Chondrocyte (in vitro differentiated cells): Measurements from ENCODE around the gene SLC27A1. TPM values are rescaled to one million over a fixed set of nuclear protein-coding genes. Genes with fewer than 3 reads are reported as not detected.
"Not testable (repeated sequence)": the region's sequence is repeated elsewhere in the genome, so short reads cannot be mapped to it uniquely, and the experiment has no call there.

Experiments used
- DNase-seq: peaks from one replicate; pipeline ENCODE4 v3.0.0; 2021; ENCODE audit warnings: mixed read lengths, low spot score
- H3K27ac Mint-ChIP-seq: one replicate; pipeline ENCODE4 v1.8.0; 2021; ENCODE audit warnings: mild to moderate bottlenecking, moderate library complexity, mixed read lengths; ENCODE audit not compliant: unreplicated experiment
- H3K27me3 Mint-ChIP-seq: 2 replicates; pipeline ENCODE4 v1.8.0; 2021; ENCODE audit warnings: low read depth, mixed read lengths
- H3K36me3 Mint-ChIP-seq: 2 replicates; pipeline ENCODE4 v1.8.0; 2021; ENCODE audit warnings: low read depth, mixed read lengths
- H3K4me1 Mint-ChIP-seq: 2 replicates; pipeline ENCODE4 v1.8.0; 2021; ENCODE audit warnings: low read depth, mild to moderate bottlenecking, mixed read lengths
- H3K4me3 Mint-ChIP-seq: one replicate; pipeline ENCODE4 v1.8.0; 2021; ENCODE audit warnings: mild to moderate bottlenecking, moderate library complexity, mixed read lengths; ENCODE audit not compliant: unreplicated experiment
- H3K9me3 Mint-ChIP-seq: 2 replicates; pipeline ENCODE4 v1.8.0; 2021; ENCODE audit warnings: low read depth, mixed read lengths
- total RNA-seq: library from RNA; stranded (reverse); gene quantifications from 3 replicates; pipeline ENCODE4 v1.2.1, GENCODE V29; 2021
- TF ChIP-seq, protein P1 (sequence below): fragments of 200-600 bp; sonication (generic); IDR thresholded peaks from 2 replicates; pipeline ENCODE4 v1.5.0; 2021; ENCODE audit warnings: antibody characterized with exemption, mild to moderate bottlenecking, moderate library complexity

SLC27A1 gene
- total RNA-seq, 1 donor from 2014 or later = 6.8 TPM

- TF ChIP-seq, protein P1, sequence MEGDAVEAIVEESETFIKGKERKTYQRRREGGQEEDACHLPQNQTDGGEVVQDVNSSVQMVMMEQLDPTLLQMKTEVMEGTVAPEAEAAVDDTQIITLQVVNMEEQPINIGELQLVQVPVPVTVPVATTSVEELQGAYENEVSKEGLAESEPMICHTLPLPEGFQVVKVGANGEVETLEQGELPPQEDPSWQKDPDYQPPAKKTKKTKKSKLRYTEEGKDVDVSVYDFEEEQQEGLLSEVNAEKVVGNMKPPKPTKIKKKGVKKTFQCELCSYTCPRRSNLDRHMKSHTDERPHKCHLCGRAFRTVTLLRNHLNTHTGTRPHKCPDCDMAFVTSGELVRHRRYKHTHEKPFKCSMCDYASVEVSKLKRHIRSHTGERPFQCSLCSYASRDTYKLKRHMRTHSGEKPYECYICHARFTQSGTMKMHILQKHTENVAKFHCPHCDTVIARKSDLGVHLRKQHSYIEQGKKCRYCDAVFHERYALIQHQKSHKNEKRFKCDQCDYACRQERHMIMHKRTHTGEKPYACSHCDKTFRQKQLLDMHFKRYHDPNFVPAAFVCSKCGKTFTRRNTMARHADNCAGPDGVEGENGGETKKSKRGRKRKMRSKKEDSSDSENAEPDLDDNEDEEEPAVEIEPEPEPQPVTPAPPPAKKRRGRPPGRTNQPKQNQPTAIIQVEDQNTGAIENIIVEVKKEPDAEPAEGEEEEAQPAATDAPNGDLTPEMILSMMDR = no peak
- Mint-ChIP-seq H3K27me3 (no peaks in the 10 kb centered on the region), H3K4me1 (peaks cover 27% of the 10 kb centered on the region), H3K36me3 (peaks cover 5% of the 10 kb centered on the region), H3K27ac (peak overlapping the region; percentile 51), H3K9me3 (no peaks in the 10 kb centered on the region), H3K4me3 (no peak overlapping the region)
- no peak for DNase-seq
Measured at GRCh38 chr19:17505223-17505622, 34.9 kb downstream of the SLC27A1 start.

DNA sequence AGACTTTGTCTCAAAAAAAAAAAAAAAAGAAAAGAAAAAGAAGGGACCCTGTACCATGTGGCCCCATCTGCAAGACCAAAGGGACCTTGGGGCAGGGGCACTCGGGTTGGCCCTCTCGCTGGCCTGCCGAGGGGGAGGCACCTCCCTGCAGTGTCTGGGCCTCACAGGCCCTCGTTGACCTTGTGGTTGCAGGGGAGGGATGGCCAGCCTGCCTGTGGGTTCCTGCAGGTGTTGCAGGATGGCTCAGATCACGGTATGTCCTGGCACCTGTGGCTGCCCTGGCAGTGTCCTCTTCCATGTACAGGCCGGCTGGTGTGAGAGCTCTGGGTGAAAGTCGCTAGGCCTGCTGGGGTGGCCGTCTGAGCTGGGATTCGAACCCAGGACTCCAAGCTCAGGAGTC, 36.4 kb downstream of the SLC27A1 start:
- Mint-ChIP-seq H3K36me3 (peaks cover 5% of the 10 kb centered on the region), H3K27ac (no peak overlapping the region)
- TF ChIP-seq, protein P1 = no peak

GRCh38 chr19:17508558-17508933, 38.2 kb downstream of the SLC27A1 start:
- peak overlapping the region; percentile 99 for H3K27ac Mint-ChIP-seq
- not testable (repeated sequence) for H3K9me3 Mint-ChIP-seq, H3K36me3 Mint-ChIP-seq, DNase-seq, H3K27me3 Mint-ChIP-seq
- peaks cover 41% of the 10 kb centered on the region for H3K4me1 Mint-ChIP-seq
- peak overlapping the region; percentile 37 for H3K4me3 Mint-ChIP-seq

More for the DNA sequence above, 36.4 kb downstream of the SLC27A1 start:
- no peaks in the 10 kb centered on the region for H3K9me3 Mint-ChIP-seq
- no peak overlapping the region for H3K4me3 Mint-ChIP-seq
- peaks cover 35% of the 10 kb centered on the region for H3K4me1 Mint-ChIP-seq
- no peak for DNase-seq
- H3K27me3 Mint-ChIP-seq = no peaks in the 10 kb centered on the region

GRCh38 chr19:17510220-17510993, 40.1 kb downstream of the SLC27A1 start:
- peak overlapping the region; percentile 97 for H3K27ac Mint-ChIP-seq
- H3K4me1 Mint-ChIP-seq = peaks cover 45% of the 10 kb centered on the region
- H3K4me3 Mint-ChIP-seq = peak overlapping the region; percentile 89
- TF ChIP-seq, protein P1 = no peak
- H3K27me3 Mint-ChIP-seq = no peaks in the 10 kb centered on the region
- H3K36me3 Mint-ChIP-seq = peaks cover 5% of the 10 kb centered on the region
- H3K9me3 Mint-ChIP-seq = no peaks in the 10 kb centered on the region
- DNase-seq = no peak

- H3K27ac Mint-ChIP-seq = peak overlapping the region; percentile 57
- H3K9me3 Mint-ChIP-seq = peaks cover under 1% of the 10 kb centered on the region
- DNase-seq = peak; percentile 96
- no peaks in the 10 kb centered on the region for H3K27me3 Mint-ChIP-seq
- TF ChIP-seq, protein P1 = peak; percentile 54
- peak overlapping the region; percentile 89 for H3K4me3 Mint-ChIP-seq
- H3K4me1 Mint-ChIP-seq = peaks cover 45% of the 10 kb centered on the region
- H3K36me3 Mint-ChIP-seq = peaks cover 10% of the 10 kb centered on the region
Measured at GRCh38 chr19:17511724-17512573, 41.6 kb downstream of the SLC27A1 start.
